ENCODE measurements around the gene TAS1R2. TPM values are rescaled to one million over a fixed set of nuclear protein-coding genes. Genes with fewer than 3 reads are reported as not detected.

The TAS1R2 gene
- total and polyA plus RNA-seq, 2 of the 4 experiments (the other 2 are of a cell fraction) = not detected

DNA sequence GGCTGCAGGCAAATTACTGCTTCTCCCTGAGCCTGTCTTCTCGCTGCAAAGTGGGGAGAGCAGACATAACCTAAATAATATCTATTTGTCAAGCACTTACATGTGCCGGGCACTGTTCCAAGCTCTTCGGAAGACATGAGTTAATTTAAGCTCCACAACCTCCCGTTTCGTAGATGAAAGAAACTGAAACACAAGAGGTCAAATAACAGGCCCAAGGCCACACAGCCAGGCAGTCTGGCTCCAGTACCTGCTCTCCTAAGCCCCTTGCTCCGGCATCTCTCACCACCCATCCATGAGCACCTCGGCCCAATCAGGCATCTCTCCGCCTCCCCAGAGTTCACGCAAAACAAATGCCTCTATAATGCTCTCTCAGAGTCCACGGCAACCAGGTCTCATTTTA, 65.4 kb downstream of the TAS1R2 start:
- Histone ChIP-seq H3K79me1 (ENCODE audit: low read depth in 1 of 2, low read length in 2 of 2) (no peaks in the 10 kb centered on the region), H3K4ac (ENCODE audit: low read depth, low read length) (no peak overlapping the region), H3K18ac (ENCODE audit: low read depth, low read length) (no peak overlapping the region), H3K14ac (replicated peaks; ENCODE audit: low read depth, low read length) (no peak overlapping the region), H3K4me1 (ENCODE audit: control insufficient read depth, insufficient read depth, low read length) (no peaks in the 10 kb centered on the region), H2BK5ac (ENCODE audit: low read depth, low read length, poor library complexity, severe bottlenecking) (no peak overlapping the region), H3K27me3 (ENCODE audit: control insufficient read depth, insufficient read depth, low read length) (peaks cover 3% of the 10 kb centered on the region), H3K27ac (ENCODE audit: insufficient read depth, low read length) (no peak overlapping the region), H4K8ac (ENCODE audit: low read depth in 2 of 2, low read length in 2 of 2) (no peak overlapping the region), H4K5ac (ENCODE audit: low read depth, low read length) (no peak overlapping the region), H3K9me1 (ENCODE audit: insufficient read depth, low read length) (no peaks in the 10 kb centered on the region), H3K9me3 (ENCODE audit: control insufficient read depth, insufficient read depth, low read length) (no peaks in the 10 kb centered on the region), H4K91ac (ENCODE audit: insufficient read depth, low read depth, low read length) (no peak overlapping the region), H2AK5ac (ENCODE audit: low read depth, low read length) (no peak overlapping the region), H3K23ac (ENCODE audit: low read depth, low read length) (no peak overlapping the region), H3K4me3 (ENCODE audit: insufficient read depth, low read depth, low read length) (no peak overlapping the region), H3K4me2 (ENCODE audit: low read depth, low read length) (no peak overlapping the region), H3K36me3 (ENCODE audit: control insufficient read depth, insufficient read depth, low read length) (no peaks in the 10 kb centered on the region), H2AFZ (replicated peaks; ENCODE audit: low read length, poor library complexity) (no peak overlapping the region), H3K56ac (ENCODE audit: extremely low read depth, insufficient read depth, low read length) (no peak overlapping the region), H4K20me1 (ENCODE audit: insufficient read depth, low read length) (no peaks in the 10 kb centered on the region), H2AK9ac (replicated peaks; ENCODE audit: low read depth, low read length, poor library complexity) (no peak overlapping the region), H2BK120ac (ENCODE audit: low read depth, low read length) (no peak overlapping the region), H2BK20ac (ENCODE audit: low read depth, low read length) (no peak overlapping the region), H2BK15ac (ENCODE audit: low read depth, low read length) (no peak overlapping the region), H3K9ac (ENCODE audit: low read depth, low read length) (no peak overlapping the region)
- CTCF ChIA-PET = no interaction called here
- DNase-seq (no peak), ATAC-seq (ENCODE audit: low read depth) (no peak)
- TF ChIP-seq CEBPB (IDR thresholded peaks at IDR 0.05; ENCODE audit: low read depth, low read length) = no peak
- TF ChIP-seq CHD1 (IDR thresholded peaks at IDR 0.05; ENCODE audit: low read depth, low read length) = no peak
- TF ChIP-seq, protein P1, sequence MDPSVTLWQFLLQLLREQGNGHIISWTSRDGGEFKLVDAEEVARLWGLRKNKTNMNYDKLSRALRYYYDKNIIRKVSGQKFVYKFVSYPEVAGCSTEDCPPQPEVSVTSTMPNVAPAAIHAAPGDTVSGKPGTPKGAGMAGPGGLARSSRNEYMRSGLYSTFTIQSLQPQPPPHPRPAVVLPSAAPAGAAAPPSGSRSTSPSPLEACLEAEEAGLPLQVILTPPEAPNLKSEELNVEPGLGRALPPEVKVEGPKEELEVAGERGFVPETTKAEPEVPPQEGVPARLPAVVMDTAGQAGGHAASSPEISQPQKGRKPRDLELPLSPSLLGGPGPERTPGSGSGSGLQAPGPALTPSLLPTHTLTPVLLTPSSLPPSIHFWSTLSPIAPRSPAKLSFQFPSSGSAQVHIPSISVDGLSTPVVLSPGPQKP (IDR thresholded peaks at IDR 0.05; ENCODE audit: borderline replicate concordance, low read depth, low read length) = no peak
- TF ChIP-seq MXI1 (IDR thresholded peaks at IDR 0.05; ENCODE audit: borderline replicate concordance, low read depth, low read length) = no peak
- TF ChIP-seq RCOR1 (IDR thresholded peaks at IDR 0.05; ENCODE audit: insufficient replicate concordance, low read length) = no peak
- TF ChIP-seq MAZ (IDR thresholded peaks at IDR 0.05; ENCODE audit: borderline replicate concordance, low read depth, low read length) = no peak
- TF ChIP-seq RAD21 (IDR thresholded peaks at IDR 0.05; ENCODE audit: low read length) = no peak
- TF ChIP-seq NFE2L2 (IDR thresholded peaks at IDR 0.05; ENCODE audit: low read depth, low read length) = no peak
- TF ChIP-seq, protein P2, sequence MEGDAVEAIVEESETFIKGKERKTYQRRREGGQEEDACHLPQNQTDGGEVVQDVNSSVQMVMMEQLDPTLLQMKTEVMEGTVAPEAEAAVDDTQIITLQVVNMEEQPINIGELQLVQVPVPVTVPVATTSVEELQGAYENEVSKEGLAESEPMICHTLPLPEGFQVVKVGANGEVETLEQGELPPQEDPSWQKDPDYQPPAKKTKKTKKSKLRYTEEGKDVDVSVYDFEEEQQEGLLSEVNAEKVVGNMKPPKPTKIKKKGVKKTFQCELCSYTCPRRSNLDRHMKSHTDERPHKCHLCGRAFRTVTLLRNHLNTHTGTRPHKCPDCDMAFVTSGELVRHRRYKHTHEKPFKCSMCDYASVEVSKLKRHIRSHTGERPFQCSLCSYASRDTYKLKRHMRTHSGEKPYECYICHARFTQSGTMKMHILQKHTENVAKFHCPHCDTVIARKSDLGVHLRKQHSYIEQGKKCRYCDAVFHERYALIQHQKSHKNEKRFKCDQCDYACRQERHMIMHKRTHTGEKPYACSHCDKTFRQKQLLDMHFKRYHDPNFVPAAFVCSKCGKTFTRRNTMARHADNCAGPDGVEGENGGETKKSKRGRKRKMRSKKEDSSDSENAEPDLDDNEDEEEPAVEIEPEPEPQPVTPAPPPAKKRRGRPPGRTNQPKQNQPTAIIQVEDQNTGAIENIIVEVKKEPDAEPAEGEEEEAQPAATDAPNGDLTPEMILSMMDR (conservative IDR thresholded peaks at IDR 0.05; ENCODE audit: low read depth, low read length) = no peak
- TF ChIP-seq BHLHE40 (IDR thresholded peaks at IDR 0.05; ENCODE audit: low read depth, low read length) = no peak
- TF ChIP-seq POLR2A (IDR thresholded peaks at IDR 0.05; ENCODE audit: low read depth, low read length) = no peak
- POLR2A ChIA-PET (ENCODE audit: unreplicated experiment) = no interaction called here
- WGBS, 2 experiments (ENCODE audit: extremely low coverage in 2 of 2, insufficient read length in 1 of 2) = 2% methylated on average over 5 of the region's 10 CpGs; no CpG with 5 or more reads in 1 of the 2 experiments
- intact Hi-C loops (cut with micrococcal nuclease) = no loop called here
- dilution Hi-C loops (cut with HindIII; ENCODE audit: low sequenced_read_pairs, unreplicated experiment) = no loop called here
- in situ Hi-C loops (cut with MboI; ENCODE audit: low sequenced_read_pairs) = no loop called here
- BruUV-seq (replicated peaks) = no TSS peak
